ENCODE data around the gene ANKRD6.

The ANKRD6 gene

DNA sequence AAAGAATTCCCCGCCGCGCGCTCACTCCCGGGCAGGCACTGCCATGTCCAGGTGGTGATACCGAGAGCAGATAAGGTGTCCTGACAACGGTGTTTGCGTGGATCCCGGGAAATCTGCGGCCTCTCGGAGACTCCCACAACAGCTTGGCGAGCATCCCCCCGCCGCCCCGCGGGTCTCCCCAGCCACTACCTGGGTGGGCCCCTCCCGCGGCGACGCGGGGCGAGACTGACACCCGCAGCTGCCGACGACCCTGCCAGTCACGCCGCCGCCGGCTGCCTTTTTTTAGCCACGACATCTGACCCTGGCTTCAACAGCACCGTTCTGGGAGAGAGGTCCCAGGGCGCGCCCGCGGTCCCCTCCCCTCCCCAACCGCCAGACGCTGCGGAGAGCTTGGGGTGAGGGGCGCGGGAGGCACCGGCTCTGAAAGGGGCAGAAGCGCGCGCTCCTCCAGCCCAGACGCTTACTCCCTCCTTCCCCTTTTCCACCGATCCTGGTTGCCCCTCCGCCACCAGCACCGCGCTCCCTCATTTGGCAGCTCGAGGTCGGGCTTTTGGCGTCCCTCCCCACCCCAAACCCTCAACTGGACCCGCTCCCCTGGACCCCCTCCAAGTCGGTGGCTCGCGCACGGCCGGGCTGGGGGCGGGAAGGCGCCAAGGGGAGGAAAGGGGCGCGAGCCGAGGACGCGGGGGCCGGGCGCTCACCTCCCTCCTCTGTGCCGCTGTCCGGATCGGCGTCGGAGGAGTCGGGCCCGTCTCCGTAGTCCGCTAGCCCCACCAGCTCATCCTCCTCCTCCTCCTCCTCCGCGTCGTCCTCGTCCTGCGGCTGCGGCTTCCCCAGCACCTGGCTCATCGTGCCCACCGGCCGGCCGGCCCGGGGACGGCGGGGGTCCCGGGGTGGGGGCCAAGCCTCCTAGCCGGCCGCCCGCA is 21.5 kb upstream of the ANKRD6 start:
- H3K4me3 ChIP-seq (ENCODE audit: low read length): peak overlapping the region; percentile 74
- no peak for DNase-seq (ENCODE audit: low read depth, low spot score)

DNA sequence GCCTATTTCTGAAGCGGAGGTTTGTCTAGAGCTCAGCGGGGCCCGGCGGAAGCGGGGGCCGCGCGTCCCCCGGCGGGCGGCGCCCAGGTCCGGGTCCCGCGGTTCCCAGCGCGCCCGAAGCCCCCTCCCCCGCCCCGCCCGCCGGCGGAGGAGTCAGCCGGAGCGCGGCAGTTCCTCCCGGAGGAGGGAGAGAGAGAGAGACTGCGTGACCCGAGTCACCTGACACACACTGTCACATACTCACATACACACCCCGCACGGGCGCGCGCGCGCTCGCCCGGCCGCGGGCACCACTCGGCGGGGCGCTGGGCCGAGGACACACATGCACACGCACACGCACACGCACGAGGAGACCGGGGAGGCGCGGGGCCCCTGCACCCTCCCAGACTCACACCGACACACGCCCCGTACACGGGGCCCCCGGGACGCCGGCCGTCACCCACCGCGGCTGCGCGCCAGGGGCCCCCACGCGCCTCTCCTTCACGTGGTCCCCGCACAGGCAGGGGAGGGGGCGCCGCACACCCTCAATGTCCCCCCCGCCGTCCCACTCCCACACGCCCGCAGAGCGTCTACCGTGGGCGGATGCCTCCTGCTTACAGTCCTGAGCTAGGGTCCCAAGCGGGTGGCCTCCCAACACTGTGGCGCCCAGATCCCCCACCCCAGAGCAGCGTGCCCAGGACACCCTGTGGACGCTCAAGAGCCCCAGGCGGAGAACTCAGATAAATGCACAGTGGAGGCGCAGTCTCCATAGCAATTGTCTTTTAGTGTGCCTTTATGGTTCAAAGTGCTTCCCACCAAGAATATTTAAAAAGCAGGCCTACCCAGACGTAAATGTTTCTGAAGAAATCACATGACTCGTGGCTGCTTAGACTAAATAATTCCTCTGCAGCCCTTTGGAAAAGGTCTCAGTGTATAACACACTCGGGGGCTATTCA is 20.6 kb upstream of the ANKRD6 start, which contains the start of gene RRAGD:
RRAGD (minus strand) TSS at position 203 of the 935 bp plus-strand sequence. CDS start 280 bp downstream, outside the sequence.
- DNase-seq (ENCODE audit: low read depth, low spot score): peak; percentile 71
- peak within 1 kb of the TSS; percentile 74 for H3K4me3 ChIP-seq (ENCODE audit: low read length)

DNA sequence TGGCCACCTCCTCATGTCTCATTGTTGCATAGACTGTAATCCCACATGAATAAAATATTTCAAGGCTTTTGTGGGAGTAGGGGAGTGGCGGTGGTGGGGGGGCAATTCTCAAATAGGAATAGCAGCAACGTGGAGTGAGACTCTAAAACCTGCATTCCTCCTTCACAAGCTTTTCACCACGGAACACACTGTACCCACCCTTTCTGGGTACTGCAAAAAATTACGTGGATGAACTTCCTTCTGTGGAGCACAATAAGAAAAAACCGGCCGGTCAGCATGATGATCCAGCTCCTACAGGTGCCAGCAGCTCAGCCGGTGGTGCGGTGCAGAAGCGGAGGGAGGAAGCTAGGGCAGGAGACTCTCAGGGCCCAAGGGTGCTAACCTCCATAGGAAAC is 19.9 kb upstream of the ANKRD6 start:
- no peak for DNase-seq (ENCODE audit: low read depth, low spot score)
- H3K4me3 ChIP-seq (ENCODE audit: low read length): peak overlapping the region; percentile 74

DNA sequence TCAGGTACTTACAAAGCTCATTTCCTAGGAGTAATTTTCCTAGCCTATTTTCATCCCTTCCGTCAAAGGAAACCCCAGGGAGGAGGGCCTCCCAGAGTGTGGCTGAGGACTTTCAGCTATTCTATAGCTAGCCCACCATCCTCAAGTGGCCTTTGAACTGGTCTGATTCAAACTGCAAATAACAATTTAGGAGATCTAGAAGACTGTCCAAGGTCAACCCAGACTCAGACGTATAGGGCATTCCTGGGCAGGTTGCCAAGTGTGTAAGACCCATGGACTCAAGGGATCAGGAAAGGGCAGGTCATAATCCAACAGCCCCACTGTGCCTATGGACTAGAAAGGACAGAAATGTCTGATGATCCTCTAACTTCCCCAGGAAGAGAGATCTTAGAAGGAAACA is 18.7 kb upstream of the ANKRD6 start:
- H3K4me3 ChIP-seq (ENCODE audit: low read length): no peak overlapping the region
- DNase-seq (ENCODE audit: low read depth, low spot score): no peak

DNA sequence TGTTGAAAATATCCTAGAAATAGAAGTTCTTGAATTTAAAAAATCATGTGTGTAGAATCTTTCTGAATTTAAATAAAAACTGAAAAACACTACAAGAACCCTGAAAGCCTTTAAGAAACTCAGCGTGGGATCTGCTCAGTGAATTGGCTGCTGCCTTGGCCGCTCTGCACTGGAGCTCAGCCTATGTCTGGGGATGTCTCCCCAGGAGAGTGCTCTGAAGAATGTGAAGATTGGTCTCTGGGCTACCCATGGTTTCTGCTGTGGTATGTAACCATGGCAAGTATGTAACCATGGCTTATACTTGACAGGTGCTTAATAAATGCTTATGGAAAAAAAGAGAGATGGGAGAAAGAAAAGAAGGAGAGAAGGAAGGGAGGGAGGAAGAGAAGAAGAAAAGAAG is 17.8 kb upstream of the ANKRD6 start:
- no peak for DNase-seq (ENCODE audit: low read depth, low spot score)
- no peak overlapping the region for H3K4me3 ChIP-seq (ENCODE audit: low read length)

DNA sequence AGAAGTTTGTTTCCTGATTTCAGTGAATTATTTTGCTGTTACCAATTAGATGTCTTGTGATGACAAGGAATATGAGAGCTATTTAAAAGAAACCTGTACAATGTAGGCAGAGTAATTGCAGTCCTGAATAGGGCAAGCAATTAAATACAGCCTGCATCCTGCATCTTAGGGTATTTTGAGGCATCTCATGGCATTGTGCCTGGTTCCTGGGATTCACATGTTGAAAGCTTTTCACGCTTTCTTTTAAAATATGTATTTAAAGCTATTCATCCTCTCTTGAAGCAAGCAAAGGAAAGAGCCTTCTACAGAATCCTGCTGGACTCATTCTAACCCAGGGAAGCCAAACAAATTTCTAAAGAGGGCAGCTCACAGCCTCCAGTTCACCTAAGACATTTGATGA is 16.2 kb upstream of the ANKRD6 start:
- DNase-seq (ENCODE audit: low read depth, low spot score): no peak

DNA sequence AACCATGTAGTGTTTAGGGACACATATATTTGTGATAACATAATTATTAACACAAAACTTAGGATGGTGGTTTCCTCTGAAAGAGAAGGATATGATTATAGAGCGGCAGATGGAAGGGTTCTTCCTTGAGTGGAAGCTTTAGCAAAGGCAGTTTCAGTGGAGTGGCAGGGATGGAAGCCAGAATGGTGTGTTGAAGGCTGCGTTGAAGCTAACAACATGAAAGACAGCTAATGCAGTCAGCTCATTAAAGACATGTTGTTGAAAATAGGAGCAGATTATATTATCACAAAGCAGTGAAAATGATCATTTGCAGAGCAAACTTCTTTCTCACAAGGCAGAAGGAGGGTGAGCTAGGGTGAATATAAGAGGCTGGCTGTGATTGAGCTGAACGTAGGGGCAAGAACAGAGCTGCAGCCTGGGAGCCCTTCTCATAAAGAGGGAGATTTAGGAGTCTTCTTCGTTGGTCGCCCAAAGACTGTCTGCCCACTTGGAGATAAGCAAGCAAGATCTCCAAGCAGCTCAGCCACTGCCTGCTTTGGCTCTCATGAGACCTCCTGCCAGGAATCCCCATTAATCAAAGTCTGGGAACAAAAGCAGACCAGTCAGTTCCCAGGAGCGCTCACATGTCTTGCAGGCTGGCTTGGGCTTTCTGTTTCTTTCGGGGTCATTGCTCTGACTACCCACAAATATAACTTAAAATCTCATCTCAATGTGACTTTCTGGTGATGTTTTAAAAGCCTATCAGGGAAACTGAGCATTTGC is 2.6 kb upstream of the ANKRD6 start:
- DNase-seq (ENCODE audit: low read depth, low spot score): no peak
- H3K4me3 ChIP-seq (ENCODE audit: low read length): no peak overlapping the region

More for the DNA sequence above, 16.2 kb upstream of the ANKRD6 start:
- no peak overlapping the region for H3K4me3 ChIP-seq (ENCODE audit: low read length)

DNA sequence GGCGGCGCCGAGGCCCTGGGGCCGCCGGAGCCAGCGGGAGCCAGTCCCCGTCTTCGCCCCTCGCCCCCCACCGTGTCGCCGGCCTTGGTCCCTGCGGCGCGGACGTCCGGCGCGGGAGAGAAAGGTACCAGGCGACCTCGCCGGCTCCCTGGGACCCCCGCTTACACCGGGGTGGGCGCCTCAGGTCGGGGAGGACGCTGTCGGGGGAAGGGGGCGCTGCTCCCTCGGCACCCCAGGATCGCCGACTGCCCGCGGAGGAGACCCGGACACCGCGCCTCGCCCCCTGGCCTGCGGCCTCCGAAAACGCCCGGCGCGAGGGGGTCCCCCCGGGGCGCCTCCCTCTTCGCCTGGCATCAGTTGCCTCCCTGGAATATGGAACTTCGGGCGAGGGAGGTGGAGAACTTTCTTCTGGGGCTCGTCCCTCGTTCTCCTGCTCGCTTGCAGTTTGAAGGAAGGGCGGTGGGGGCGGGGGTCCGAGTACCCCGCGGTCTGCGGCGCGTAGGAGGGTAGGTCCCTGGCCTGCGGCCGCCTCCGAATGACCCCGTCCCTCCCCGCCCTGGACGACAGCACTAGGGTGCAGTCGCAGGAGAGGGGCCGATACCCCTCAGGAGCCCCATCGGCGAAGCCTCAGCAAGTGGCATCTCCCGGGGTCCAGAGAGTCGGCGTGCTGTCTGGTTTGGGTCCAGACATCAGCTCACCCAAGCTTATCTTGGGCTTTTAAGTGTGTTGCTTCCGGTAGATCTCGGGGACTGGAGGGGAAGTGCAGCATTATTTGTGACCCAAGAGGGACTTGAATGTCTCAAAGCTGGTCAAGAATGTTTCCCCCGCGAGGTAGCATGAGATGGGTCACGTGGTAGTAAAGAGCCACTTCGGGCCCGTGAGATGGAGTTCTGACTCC is 549 bp downstream of the ANKRD6 start:
- no peak for DNase-seq (ENCODE audit: low read depth, low spot score)
- peak overlapping the region; percentile 25 for H3K4me3 ChIP-seq (ENCODE audit: low read length)

DNA sequence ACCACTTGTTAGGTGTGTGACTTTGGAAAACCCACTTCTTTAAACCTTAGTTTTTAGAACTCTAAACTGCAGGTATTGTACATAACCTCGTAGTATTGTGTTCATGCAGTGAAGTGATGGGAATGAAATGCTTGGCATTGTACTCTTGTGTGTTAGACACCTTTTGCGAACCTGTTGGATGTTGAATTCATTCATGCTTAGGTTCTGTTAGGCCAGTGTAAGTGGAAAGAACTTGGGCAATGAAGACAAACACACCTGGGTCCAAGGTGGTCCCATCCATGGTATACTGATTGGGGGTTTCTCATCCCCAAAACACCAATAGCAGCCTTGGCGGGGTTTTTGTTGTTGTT is 1.2 kb downstream of the ANKRD6 start:
- DNase-seq (ENCODE audit: low read depth, low spot score): no peak
- H3K4me3 ChIP-seq (ENCODE audit: low read length): no peak overlapping the region

DNA sequence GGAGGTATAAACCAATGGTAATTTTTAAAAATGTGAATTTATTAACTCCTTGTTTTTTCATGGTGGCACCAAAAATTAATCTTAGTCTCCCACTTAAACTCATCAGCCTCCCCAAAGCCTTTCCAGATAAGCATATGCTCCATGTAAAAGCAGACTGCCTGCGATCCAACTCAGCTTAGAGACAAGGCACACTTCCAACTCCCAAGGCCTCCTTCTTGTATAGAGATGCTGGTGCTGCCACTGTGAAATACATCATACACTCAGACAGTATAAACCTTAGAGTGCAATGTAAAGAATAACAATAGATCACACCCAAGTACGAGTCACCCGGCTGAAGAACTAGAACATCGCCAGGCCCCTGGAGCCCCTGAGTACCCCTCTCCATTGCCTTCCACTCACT is 2.0 kb downstream of the ANKRD6 start:
- no peak overlapping the region for H3K4me3 ChIP-seq (ENCODE audit: low read length)
- DNase-seq (ENCODE audit: low read depth, low spot score): no peak

DNA sequence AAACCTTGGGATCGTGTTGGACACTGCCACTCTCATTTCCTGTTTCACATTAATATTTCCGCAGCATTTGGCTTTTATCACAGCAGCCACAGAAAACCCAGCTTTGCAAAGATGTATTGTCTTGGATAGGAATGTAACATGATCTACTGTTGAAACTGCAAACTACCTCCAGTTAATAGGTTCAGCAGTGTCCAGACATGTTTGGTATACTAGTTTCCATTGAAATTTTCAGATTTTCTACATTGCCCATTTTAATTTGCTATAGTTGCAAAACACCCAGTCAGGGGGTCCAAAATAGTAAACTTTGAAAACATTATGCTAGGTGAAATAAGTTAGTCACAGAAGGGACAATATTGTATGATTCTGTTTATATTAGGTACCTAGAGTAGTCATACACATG is 3.3 kb downstream of the ANKRD6 start:
- H3K4me3 ChIP-seq (ENCODE audit: low read length): no peak overlapping the region

DNA sequence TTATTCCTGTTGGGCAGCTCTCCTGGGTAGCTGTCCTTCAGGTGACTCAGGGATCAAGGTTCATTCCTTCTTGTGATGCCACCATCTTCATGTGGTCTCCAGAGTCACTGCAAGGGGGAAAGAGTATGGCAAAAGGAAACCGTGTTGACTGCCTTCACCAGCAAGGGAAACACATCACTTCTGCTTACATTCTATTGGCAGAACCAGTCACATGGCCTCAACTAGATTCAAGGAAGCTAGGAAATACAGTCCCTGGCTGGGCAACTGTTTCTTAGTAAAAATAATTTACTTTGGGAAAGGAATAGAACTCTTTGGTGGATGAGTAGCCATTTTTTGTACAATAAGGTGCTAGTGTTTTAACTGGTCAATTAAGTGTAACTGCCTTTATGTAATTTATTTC is 5.3 kb downstream of the ANKRD6 start:
- H3K4me3 ChIP-seq (ENCODE audit: low read length): no peak overlapping the region
- DNase-seq (ENCODE audit: low read depth, low spot score): peak; percentile 22

More for the DNA sequence above, 3.3 kb downstream of the ANKRD6 start:
- DNase-seq (ENCODE audit: low read depth, low spot score): no peak

DNA sequence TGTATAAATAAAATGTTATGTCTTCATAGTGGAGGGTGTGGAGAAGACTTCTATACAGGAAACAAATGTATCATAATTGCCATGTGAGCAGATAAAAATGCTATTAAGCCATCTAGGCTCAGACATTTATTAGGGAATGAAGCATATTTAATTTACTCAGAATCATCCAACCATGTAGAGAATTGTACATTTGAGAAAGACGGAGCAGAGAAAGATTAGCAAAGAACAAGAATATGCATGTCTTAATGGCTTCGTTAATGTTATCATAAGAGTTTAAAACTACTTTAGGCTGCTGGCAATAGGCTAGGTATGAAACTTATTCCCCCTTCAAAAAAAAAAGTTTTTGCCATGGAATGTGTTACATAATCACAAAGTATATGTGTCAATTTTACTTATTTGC is 6.1 kb downstream of the ANKRD6 start:
- no peak overlapping the region for H3K4me3 ChIP-seq (ENCODE audit: low read length)
- no peak for DNase-seq (ENCODE audit: low read depth, low spot score)

DNA sequence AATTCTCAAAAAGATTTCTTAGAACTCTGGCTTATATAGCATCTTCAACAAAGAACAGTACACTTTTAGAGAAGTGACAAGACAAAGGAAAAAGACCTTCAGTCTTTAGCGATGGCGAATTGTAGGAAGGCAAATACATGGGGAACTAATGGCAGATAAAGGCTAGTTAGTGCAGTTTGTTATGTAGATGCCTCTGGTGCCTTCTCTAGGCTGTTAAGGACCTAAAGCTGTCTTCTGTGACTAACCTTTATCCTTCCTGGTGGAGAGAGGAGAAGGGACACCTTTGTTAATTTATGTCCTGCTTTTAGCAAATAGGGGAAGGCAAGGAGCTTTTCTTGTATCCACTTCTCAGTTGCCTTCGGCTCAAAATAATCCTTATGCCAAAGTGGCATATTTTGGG is 7.2 kb downstream of the ANKRD6 start:
- no peak for DNase-seq (ENCODE audit: low read depth, low spot score)
- H3K4me3 ChIP-seq (ENCODE audit: low read length): no peak overlapping the region

DNA sequence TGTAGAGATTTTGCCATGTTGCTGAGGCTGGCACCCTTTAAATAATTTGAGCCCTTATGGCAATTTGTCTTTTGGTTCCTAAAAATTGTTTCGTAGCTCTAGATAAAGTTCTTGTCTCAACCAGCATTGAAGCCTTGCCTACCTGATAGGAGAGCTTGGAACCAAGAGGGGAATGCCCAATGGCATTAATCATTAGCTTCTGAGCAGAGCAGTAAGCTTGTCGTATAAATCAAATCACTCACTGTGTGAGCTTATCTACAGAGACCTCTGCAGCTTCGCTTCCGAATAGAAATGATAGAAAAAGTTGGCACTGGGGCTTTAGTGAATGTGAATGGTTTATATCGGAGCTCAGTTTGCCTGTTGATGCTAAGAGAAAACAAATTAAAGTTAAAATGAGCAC is 10.7 kb downstream of the ANKRD6 start:
- no peak overlapping the region for H3K4me3 ChIP-seq (ENCODE audit: low read length)
- no peak for DNase-seq (ENCODE audit: low read depth, low spot score)

DNA sequence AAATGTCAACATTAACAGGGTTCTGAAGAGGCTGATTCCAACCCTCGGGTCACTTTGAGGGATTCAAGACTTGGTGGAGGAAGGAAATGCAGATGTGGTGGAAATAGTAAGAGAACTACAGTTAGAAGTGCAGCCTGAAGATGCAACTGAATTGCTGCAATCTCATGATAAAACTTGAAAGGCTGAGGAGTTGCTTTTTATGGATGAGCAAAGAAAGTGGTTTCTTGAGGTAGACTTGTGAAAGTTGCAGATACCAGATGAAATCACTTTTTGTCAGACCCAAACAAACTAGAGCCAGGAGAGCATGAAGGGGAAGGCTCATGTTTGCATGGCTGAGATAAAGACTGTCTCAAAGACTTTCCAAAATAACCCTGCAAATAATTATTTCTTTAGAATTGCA is 16.2 kb downstream of the ANKRD6 start:
- DNase-seq (ENCODE audit: low read depth, low spot score): peak; percentile 17
- H3K4me3 ChIP-seq (ENCODE audit: low read length): no peak overlapping the region

DNA sequence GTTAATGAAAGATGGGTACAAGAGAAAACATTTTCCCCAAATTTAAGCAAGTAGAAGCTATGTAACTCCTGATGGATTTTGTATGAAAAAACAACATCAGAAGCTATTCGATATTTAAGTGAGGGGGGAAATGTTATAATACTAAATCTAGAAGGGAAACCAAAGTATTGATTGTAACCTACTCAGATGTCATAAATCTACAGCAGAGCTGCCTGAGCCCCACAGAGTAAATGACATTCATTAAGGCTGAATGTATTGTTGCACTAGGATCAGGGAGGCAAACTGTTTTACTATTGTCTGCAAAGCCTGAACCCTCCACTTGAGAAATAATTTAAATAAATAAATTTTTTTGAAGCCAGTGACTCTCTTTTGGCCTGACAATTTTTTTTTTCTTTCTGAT is 19.3 kb downstream of the ANKRD6 start:
- DNase-seq (ENCODE audit: low read depth, low spot score): no peak

DNA sequence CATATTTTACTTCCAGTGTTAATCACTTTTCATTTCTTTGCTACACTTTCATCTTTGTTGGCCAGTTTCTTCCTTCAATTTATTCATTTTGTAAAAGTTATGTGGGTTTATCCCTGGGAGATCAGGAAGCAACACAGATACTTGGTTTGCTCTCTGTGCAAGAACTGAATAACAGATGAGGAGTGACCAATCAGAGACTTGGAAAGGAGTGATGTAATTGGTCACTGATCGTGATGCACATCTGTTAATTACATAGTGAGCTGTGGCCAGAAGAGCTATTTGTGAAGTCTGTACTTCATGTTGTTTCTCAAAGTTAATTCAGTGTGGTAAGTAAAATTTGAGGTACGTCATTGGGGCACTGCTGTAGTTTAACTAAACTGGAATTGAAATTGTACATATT is 21.3 kb downstream of the ANKRD6 start:
- no peak for DNase-seq (ENCODE audit: low read depth, low spot score)
- no peak overlapping the region for H3K4me3 ChIP-seq (ENCODE audit: low read length)

More for the DNA sequence above, 19.3 kb downstream of the ANKRD6 start:
- no peak overlapping the region for H3K4me3 ChIP-seq (ENCODE audit: low read length)

Data from Jurkat, Clone E6-1 (cell line).